Smooth muscle cell (in vitro differentiated cells): ENCODE measurements around the gene UBE2A. TPM values are rescaled to one million over a fixed set of nuclear protein-coding genes. Genes with fewer than 3 reads are reported as not detected.

Source experiments
- DNase-seq: peaks from one replicate; lab custom pipeline; 2025; ENCODE audit not compliant: unreplicated experiment; lab: John Stamatoyannopoulos, UW
- H2AFZ ChIP-seq: fragments of 200-600 bp; sonication (generic); 2 replicates; pipeline ENCODE4 v1.6.0; 2016; ENCODE audit warnings: antibody characterized with exemption, low read depth, mild to moderate bottlenecking
- H3F3A ChIP-seq: fragments of 200-600 bp; sonication (generic); 2 replicates; pipeline ENCODE4 v1.6.0; 2017; ENCODE audit warnings: antibody characterized with exemption, low read depth
- H3K27ac ChIP-seq: fragments of 200-600 bp; sonication (generic); 2 replicates; pipeline ENCODE4 v1.5.1; 2016; ENCODE audit warnings: low read depth, mild to moderate bottlenecking
- H3K27me3 ChIP-seq: fragments of 200-600 bp; sonication (generic); 2 replicates; pipeline ENCODE4 v1.6.1; 2016; ENCODE audit warnings: low read depth, mild to moderate bottlenecking
- H3K36me3 ChIP-seq: fragments of 200-600 bp; sonication (generic); 2 replicates; pipeline ENCODE4 v1.5.1; 2016; ENCODE audit warnings: low read depth
- H3K4me1 ChIP-seq: fragments of 200-600 bp; sonication (generic); 2 replicates; pipeline ENCODE4 v1.5.1; 2016; ENCODE audit warnings: low read depth
- H3K4me2 ChIP-seq: fragments of 200-600 bp; sonication (generic); 2 replicates; pipeline ENCODE4 v1.6.0; 2016; ENCODE audit warnings: mild to moderate bottlenecking
- H3K4me3 ChIP-seq: fragments of 200-600 bp; sonication (generic); 2 replicates; pipeline ENCODE4 v1.5.1; 2016; ENCODE audit warnings: mild to moderate bottlenecking
- H3K79me2 ChIP-seq: fragments of 200-600 bp; sonication (generic); 2 replicates; pipeline ENCODE4 v1.6.0; 2016; ENCODE audit warnings: low read depth, mild to moderate bottlenecking
- H3K9ac ChIP-seq: fragments of 200-600 bp; sonication (generic); 2 replicates; pipeline ENCODE4 v1.6.0; 2016; ENCODE audit warnings: low read depth
- H3K9me3 ChIP-seq: fragments of 200-600 bp; sonication (generic); replicated peaks from 2 replicates; pipeline ENCODE4 v1.5.1; 2016; ENCODE audit warnings: low read depth
- H4K20me1 ChIP-seq: fragments of 200-600 bp; sonication (generic); 2 replicates; pipeline ENCODE4 v1.6.0; 2016; ENCODE audit warnings: low read depth
- WGBS: methylation state at CpG from one replicate; pipeline ENCODE4 v1.1.7; 2016; ENCODE audit warnings: low lambda C conversion rate; 5-methylcytosine and 5-hydroxymethylcytosine counted together
- polyA plus RNA-seq: library from polyadenylated mRNA; unstranded; fragments of >200 nt; fragmentation: Nextera tagmentation; extraction: Ambion mirVana; gene quantifications from 2 replicates; pipeline ENCODE4 v1.2.1, GENCODE V29; 2016
- total RNA-seq: library from RNA; depleted of rRNA; stranded (reverse); fragments of >200 nt; gene quantifications from 2 replicates; pipeline ENCODE4 v1.2.3, GENCODE V29; 2014
- TF ChIP-seq, protein P1 (sequence below): fragments of 200-600 bp; sonication (generic); IDR thresholded peaks from 2 replicates; pipeline ENCODE4 v1.5.1; 2017; ENCODE audit warnings: borderline replicate concordance, mild to moderate bottlenecking, antibody characterized with exemption; ENCODE audit not compliant: insufficient read depth, poor library complexity, severe bottlenecking

UBE2A gene
- total and polyA plus RNA-seq, 2 experiments from 2014 or later = 76.0 to 86.4 TPM

DNA sequence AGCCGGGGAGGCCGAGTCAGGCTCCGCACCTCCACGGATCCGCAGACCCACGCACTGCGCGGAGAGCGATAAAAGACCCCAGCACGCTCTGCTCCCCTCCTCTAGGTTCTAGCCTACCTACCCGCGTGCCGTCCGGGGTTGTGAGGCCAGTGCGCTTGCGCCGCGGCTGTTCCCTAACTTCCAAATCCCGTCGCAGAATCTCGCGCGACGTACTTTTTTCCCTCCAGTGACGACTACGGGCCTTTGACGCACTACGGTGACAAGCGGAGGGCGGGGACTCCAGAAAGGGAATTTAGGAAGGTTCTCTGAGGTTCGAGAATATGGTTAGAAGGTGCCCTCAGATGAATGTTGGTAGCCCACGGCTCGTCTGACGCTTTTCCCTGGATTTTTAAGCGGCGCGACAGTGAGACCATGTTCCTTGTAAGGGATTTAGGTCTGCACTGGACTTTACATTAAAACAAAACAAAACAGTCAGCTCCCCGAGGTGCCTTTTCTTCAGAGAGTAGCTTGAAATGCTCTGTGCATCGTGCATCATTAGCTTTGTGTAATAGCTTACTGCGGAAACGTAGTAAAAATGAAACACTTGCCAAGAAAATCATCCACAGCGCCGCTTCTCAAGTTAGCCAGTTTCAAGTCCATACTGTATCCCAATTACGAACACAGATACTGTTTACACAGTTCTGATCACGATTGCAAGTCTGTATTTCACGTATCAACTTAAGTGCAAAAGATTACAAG, 32.1 kb downstream of the UBE2A start, which contains the start of gene NKRF:
Gene NKRF (minus strand): TSS at position 145 of the 738 bp plus-strand sequence.
- H3K4me2 ChIP-seq = peak within 1 kb of the TSS; percentile 90
- H3K4me1 ChIP-seq = no peaks in the 10 kb centered on the region
- WGBS = 44% methylated on average over 45 of the region's 46 CpGs
- peak within 1 kb of the TSS; percentile 84 for H2AFZ ChIP-seq
- TF ChIP-seq, protein P1, sequence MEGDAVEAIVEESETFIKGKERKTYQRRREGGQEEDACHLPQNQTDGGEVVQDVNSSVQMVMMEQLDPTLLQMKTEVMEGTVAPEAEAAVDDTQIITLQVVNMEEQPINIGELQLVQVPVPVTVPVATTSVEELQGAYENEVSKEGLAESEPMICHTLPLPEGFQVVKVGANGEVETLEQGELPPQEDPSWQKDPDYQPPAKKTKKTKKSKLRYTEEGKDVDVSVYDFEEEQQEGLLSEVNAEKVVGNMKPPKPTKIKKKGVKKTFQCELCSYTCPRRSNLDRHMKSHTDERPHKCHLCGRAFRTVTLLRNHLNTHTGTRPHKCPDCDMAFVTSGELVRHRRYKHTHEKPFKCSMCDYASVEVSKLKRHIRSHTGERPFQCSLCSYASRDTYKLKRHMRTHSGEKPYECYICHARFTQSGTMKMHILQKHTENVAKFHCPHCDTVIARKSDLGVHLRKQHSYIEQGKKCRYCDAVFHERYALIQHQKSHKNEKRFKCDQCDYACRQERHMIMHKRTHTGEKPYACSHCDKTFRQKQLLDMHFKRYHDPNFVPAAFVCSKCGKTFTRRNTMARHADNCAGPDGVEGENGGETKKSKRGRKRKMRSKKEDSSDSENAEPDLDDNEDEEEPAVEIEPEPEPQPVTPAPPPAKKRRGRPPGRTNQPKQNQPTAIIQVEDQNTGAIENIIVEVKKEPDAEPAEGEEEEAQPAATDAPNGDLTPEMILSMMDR = no peak
- H3K36me3 ChIP-seq = no peaks in the 10 kb centered on the region
- peak within 1 kb of the TSS; percentile 62 for H3K4me3 ChIP-seq
- no peaks in the 10 kb centered on the region for H3F3A ChIP-seq
- H4K20me1 ChIP-seq = peaks cover 14% of the 10 kb centered on the region
- peak within 1 kb of the TSS; percentile 80 for H3K27ac ChIP-seq
- peaks cover 22% of the 10 kb centered on the region for H3K79me2 ChIP-seq
- peak within 1 kb of the TSS; percentile 74 for H3K9ac ChIP-seq
- peak; percentile 38 for DNase-seq
- no peaks in the 10 kb centered on the region for H3K9me3 ChIP-seq
- no peaks in the 10 kb centered on the region for H3K27me3 ChIP-seq

GRCh38 chrX:119607018-119607389, 32.6 kb downstream of the UBE2A start:
- Histone ChIP-seq H3K4me2 (peak overlapping the region; percentile 90), H3K9ac (peak overlapping the region; percentile 74)

DNA sequence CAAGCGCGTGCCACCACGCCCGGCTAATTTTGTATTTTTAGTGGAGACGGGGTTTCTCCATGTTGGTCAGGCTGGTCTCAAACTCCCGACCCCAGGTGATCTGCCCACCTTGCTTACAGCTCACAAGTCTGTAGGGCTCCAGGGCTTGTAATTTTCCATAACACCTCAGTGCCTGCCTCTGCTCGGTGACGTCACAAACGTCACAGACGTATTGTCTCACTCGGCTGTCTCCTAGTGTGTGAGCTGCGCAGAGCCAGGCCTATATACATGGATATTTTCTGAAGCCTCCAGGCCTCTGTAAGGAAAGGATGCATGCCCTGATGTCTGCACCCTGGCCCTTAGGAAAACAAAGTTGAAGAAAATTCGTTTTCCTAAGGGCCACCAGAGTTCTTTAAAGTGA, 40.4 kb downstream of the UBE2A start:
- TF ChIP-seq, protein P1 = no peak
- H3K9me3 ChIP-seq = no peaks in the 10 kb centered on the region
- 77% methylated on average over 13 of the region's 13 CpGs for WGBS

More at GRCh38 chrX:119607018-119607389, 32.6 kb downstream of the UBE2A start:
- H3K4me3 ChIP-seq = peak overlapping the region; percentile 62
- no peaks in the 10 kb centered on the region for H3F3A ChIP-seq
- H3K79me2 ChIP-seq = peaks cover 18% of the 10 kb centered on the region
- H3K36me3 ChIP-seq = no peaks in the 10 kb centered on the region
- WGBS = 80% methylated on average over 7 of the region's 7 CpGs
- TF ChIP-seq, protein P1 = no peak
- DNase-seq = no peak
- H3K27me3 ChIP-seq = no peaks in the 10 kb centered on the region
- no peaks in the 10 kb centered on the region for H3K4me1 ChIP-seq
- peaks cover 14% of the 10 kb centered on the region for H4K20me1 ChIP-seq
- peak overlapping the region; percentile 80 for H3K27ac ChIP-seq
- H2AFZ ChIP-seq = peak overlapping the region; percentile 12
- no peaks in the 10 kb centered on the region for H3K9me3 ChIP-seq

More for the DNA sequence above, 40.4 kb downstream of the UBE2A start:
- Histone ChIP-seq H3K4me1 (no peaks in the 10 kb centered on the region), H2AFZ (no peak overlapping the region), H3K9ac (no peak overlapping the region), H4K20me1 (no peaks in the 10 kb centered on the region), H3F3A (no peaks in the 10 kb centered on the region), H3K36me3 (no peaks in the 10 kb centered on the region), H3K4me3 (no peak overlapping the region), H3K79me2 (no peaks in the 10 kb centered on the region), H3K27me3 (no peaks in the 10 kb centered on the region), H3K4me2 (no peak overlapping the region), H3K27ac (no peak overlapping the region)
- DNase-seq = no peak
